Colon (tissue), 2 donors: ENCODE results near the gene ASXL1.
"Not testable (repeated sequence)": the region's sequence is repeated elsewhere in the genome, so short reads cannot be mapped to it uniquely, and the experiment has no call there.

Source experiments
- FAIRE-seq: peaks from 2 replicates; lab custom pipeline; 2012; peaks lifted over from hg19 to GRCh38; lab: Jason Lieb, UNC
- donor health status: control.
- donor health status: control.

Gene ASXL1

DNA sequence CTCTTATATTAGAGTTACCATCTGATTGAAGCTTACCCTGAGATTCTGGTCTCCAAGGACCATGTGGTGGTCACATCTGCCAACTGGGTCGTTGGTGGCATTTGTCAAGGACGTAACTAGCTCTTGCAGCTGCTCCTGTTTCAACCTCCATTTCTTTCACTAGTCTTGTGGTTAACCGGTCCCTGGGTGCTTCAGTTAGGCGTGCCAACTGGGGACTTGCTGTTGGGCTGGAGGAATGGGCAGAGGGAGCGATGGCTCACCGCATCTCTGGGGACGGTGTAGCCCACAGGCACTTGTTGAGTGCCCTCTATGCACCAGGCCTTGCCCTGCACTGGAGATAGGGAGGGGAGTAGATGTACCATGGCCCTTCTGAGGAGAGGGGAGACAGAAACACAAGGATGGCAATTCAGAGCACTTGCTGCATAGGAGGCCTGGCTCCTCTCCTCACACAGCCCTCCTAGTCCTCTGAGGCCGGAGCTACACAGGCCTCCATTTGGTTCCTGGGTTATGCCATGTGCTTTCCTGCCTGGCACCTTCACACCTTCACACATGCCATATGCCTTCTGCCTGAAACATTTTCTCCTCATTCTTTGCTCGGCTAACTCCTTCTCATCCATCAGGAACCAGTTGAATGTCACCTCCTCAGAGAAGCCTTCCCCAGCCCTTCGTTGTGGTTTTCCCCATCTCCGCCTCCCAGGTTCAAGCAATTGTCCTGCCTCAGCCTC is 20.0 kb upstream of the ASXL1 start:
- no peak for FAIRE-seq

DNA sequence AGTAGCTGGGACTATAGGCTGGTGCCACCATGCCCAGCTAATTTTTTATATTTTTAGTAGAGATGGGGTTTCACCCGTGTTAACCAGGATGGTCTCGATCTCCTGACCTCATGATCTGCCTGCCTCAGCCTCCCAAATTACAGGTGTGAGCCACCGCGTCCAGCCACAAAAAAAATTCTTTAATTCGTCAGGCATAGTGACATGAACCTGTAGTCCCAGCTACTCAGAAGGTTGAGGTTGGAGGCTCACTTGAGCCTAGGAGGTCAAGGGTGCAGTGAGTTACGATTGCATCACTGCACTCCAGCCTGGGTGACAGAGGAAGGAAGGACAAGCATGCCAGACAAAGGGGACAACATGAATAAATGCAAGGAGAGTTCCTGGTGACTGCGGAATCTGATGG is 19.5 kb upstream of the ASXL1 start:
- no peak for FAIRE-seq

- no peak for FAIRE-seq
Observed at GRCh38 chr20:32339116-32339515, 19.0 kb upstream of the ASXL1 start.

DNA sequence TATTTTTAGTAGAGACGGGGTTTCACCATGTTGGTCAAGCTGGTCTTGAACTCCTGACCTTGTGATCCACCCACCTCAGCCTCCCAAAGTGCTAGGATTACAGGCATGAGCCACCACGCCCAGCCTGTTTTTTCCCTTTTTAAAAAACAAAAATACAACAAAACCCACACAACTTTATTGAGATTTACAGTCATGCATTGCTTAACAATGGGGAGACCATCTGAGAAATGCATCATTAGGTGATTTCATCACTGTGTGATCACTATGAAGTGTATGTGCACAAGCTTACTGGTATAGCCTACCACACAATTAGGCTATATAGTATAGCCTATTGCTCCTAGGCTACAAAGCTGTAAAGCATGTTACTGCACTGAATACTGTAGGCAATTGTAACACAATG is 17.1 kb upstream of the ASXL1 start:
- not testable (repeated sequence) for FAIRE-seq

- FAIRE-seq, result no peak
Observed at GRCh38 chr20:32343439-32343838, 14.7 kb upstream of the ASXL1 start.

GRCh38 chr20:32344835-32345506 is 13.2 kb upstream of the ASXL1 start:
- FAIRE-seq, result no peak

GRCh38 chr20:32348207-32348606 is 9.9 kb upstream of the ASXL1 start:
- no peak for FAIRE-seq

DNA sequence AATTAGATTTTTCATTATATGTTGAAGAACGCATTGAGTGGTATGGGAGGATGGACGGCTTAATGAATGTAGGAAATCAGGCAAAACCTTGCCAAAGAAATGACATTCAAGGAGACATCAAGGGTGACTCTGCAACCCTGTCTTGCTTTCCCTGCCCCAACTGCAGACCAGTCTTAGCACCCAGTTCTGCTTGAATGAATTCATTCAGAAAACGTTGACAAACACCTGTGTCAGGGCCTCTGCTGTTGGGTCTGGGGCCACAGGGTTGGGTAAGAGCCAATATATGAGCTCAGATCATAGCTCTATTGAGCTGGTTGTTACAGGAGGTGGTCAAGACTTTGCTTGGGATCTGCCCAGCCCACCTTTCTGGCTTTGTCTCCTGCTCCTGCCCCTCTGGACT is 7.7 kb upstream of the ASXL1 start:
- no peak for FAIRE-seq

DNA sequence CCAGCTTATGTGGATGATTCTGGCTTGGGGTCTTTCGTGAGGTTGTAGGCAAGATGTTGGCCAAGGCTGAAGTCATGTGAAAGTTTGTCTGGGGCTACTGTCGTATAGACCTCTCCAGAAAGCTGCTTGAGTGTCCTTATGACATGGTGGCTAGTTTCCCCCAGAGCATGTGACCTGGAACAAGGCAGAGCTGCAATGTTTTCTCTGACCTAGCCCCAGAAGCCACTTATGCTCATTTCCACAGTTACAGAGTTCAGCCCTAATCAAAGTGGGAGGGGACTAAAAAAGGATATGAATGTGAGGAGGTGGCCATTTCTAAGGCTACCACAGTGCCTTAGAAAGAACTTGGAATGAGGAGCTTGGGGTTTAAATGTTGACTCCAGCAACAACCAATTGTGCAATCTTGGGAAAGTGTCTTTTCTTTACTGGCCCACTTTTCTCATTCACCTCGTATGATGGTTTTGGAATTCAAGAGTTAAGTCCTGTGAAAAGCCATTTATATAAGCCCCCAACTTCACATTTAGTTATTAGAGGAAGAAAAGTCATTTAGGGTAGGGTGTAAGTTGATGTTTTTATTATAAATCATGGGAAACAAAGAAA is 5.9 kb upstream of the ASXL1 start:
- FAIRE-seq, result no peak

- no peak for FAIRE-seq
Observed at GRCh38 chr20:32353848-32354496, 4.2 kb upstream of the ASXL1 start.

- FAIRE-seq, result no peak
Observed at GRCh38 chr20:32354592-32355416, 3.3 kb upstream of the ASXL1 start.

DNA sequence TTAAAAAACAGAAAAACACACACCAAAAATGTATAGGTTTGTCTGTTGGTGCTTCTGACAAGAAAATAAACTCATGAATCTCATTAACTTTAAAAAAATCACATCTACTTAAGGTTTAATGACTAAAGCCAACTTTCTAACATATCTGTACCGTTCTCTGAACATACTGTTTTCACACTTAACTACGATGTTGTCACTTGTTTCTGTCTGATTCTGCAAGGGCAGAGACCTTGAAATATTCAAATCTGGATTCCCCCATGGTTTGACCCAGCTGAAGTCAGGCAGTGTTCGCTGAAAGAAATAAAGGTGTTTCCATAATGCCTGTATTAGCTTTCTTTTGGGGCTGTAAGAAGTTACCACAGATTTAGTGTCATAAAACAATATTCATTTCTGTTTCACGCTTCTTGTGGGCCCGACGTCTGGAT is 2.7 kb upstream of the ASXL1 start:
- FAIRE-seq, result no peak

- not testable (repeated sequence) for FAIRE-seq
Observed at GRCh38 chr20:32355907-32356621, 2.1 kb upstream of the ASXL1 start.

DNA sequence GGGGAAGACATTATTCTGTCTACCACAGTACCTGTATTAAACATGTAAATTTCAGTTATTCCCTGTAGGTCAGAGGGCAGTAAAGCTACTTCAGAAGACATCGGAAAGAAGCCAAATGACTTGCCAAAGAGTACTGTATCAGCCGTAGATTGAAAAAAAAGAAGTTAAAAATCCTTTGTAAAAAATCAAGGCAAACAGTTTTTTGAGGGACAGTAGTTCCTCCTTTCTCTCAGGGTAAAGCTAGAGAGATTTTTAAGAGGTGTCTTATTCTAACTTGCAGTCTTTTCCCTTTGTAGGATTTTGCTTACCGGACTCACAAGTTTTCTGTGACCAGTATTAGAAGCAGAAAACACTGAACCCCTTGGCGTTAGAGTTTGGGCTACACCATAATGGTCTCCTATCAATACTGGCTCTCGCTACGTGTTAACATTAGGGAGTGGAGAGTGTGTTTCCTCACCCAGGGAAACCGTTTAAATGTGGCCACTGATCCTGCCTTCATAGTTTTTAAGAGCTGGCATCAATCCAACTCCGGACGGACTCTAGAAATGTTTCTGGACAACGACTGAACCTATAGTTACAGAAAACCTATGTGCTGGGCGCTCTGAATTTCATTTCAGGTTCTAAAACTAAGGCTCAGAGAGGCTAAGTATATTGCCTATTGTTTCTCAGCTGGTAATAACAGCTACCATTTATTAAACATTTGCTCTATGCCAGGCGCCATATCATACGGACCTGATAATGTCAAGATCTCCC is 1.3 kb upstream of the ASXL1 start:
- FAIRE-seq, result no peak

- no peak for FAIRE-seq
Observed at GRCh38 chr20:32357375-32357868, 709 bp upstream of the ASXL1 start.

DNA sequence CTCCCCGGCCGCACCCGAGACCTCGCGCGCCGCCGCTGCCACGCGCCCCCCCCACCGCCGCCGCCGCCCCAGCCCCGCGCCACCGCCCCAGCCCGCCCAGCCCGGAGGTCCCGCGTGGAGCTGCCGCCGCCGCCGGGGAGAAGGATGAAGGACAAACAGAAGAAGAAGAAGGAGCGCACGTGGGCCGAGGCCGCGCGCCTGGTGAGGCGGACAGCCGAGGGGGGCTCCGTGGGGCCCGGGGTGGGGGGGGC is 426 bp downstream of the ASXL1 start:
- no peak for FAIRE-seq

DNA sequence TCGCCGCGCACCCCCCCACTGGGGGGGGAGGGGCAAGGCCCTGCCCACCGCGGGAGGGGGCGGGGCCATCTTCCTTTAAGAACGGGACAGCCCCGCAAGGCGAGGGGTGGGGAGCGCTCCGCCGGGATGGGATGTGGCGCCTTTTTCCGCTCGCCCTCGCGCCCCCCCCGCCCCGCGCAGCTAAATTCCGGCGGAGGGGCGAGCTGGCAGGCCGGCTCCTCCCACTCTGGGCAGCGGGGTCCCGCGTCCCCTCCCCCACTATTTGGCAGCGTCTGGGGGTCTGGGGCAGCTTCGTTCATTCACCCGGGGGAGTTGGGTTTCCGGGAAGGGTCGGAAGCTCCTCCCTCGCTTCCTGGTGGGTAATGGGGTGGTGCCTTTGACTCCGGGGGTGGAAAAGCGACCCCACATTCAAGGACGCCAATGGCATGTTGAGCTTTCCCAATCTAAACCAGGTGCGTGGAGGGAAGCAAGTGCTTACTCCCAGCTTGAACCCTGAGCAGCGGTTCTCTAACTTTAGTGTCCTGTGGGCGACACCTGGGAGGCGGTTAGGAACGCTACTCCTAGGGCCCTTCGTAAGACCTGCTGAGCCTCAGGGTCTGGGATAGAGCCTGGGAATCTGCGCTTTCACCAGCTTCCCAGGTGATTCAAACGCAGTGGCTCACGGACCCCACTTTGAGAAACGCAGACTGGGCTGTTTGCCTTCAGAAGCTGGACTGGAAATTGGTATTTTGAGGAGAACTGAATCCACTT is 927 bp downstream of the ASXL1 start:
- no peak for FAIRE-seq

- FAIRE-seq, result no peak
Observed at GRCh38 chr20:32359633-32360332, 1.7 kb downstream of the ASXL1 start.

- no peak for FAIRE-seq
Observed at GRCh38 chr20:32360333-32360634, 2.2 kb downstream of the ASXL1 start.

DNA sequence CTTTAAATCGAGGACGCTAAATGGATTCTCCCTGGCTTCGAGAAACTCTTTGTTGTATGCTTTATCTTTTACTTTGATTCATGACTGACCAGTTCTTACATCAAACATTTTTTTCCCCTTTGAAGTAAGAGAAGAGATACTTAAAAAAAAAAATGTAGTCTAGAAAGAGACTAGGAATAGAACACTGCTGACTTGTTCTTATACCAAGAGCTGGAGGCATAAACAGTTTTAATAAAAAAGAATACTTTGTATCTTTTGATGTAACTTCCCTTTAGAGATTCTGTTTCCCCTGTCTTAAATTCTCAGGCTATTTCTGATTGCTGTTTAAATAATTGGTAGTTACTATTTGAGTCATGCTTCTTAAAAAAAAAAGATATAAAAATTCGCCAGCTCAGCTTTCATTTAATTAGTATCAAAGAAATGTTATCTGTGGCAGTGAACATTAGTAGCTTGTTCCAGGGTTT is 4.8 kb downstream of the ASXL1 start:
- FAIRE-seq, result no peak
